AG04449 (cell line): ENCODE data around the gene TAB3.

ENCODE experiments used
- CTCF ChIA-PET: fragments of 350-600 bp; formaldehyde crosslinking; extraction: SDS; loops from one replicate; lab custom pipeline; 2021; ENCODE audit warnings: antibody characterized with exemption; lab: Yijun Ruan, JAX
- POLR2A ChIA-PET: fragments of 400-600, 350-600 bp; formaldehyde crosslinking; extraction: SDS; loops from one replicate; lab custom pipeline; 2020; ENCODE audit warnings: antibody characterized with exemption, inconsistent platforms; lab: Yijun Ruan, JAX
- DNase-seq: peaks from one replicate; pipeline ENCODE4 v3.0.0-alpha.2; 2010; ENCODE audit warnings: low read depth, low spot score
- H3K4me3 ChIP-seq: 2 replicates; pipeline ENCODE4 v1.5.1; 2011; ENCODE audit warnings: low read depth, mild to moderate bottlenecking, control low read depth, low read length
- CTCF ChIP-seq: IDR thresholded peaks from one replicate; pipeline ENCODE4 v1.5.1; 2011; ENCODE audit warnings: mild to moderate bottlenecking, moderate library complexity, low read length, control low read depth, inconsistent platforms; ENCODE audit not compliant: insufficient read depth; ENCODE audit errors: missing control alignments

The TAB3 gene

GRCh38 chrX:30822764-30823163 is 66.3 kb downstream of the TAB3 start:
- TF ChIP-seq CTCF, result no peak
- CTCF ChIA-PET, result interaction anchor here (0.8 kb wide), 1 partner anchor 87 kb away, joined by 3 read pairs; no protein-coding TSS in a partner anchor
- POLR2A ChIA-PET, result no interaction called here
- no peak for DNase-seq
- H3K4me3 ChIP-seq, result no peak overlapping the region

GRCh38 chrX:30822068-30822681 is 66.9 kb downstream of the TAB3 start:
- no peak overlapping the region for H3K4me3 ChIP-seq
- DNase-seq, result no peak
- TF ChIP-seq CTCF, result no peak
- ChIA-PET CTCF (interaction anchor here (0.8 kb wide), 1 partner anchor 86 kb away, joined by 3 read pairs; no protein-coding TSS in a partner anchor), POLR2A (no interaction called here)

GRCh38 chrX:30821116-30821515 is 67.9 kb downstream of the TAB3 start:
- no peak for TF ChIP-seq CTCF
- DNase-seq, result no peak
- CTCF ChIA-PET, result interaction anchor here (1.0 kb wide), 1 partner anchor 85 kb away, joined by 3 read pairs; no protein-coding TSS in a partner anchor
- H3K4me3 ChIP-seq, result no peak overlapping the region
- POLR2A ChIA-PET, result no interaction called here

- H3K4me3 ChIP-seq, result no peak overlapping the region
- no peak for TF ChIP-seq CTCF
- ChIA-PET CTCF (no interaction called here), POLR2A (no interaction called here)
- no peak for DNase-seq
These were observed 70.0 kb downstream of the TAB3 start for GRCh38 chrX:30819080-30819479.

- H3K4me3 ChIP-seq, result no peak overlapping the region
- CTCF ChIA-PET, result no interaction called here
- DNase-seq, result no peak
- TF ChIP-seq CTCF, result no peak
- POLR2A ChIA-PET, result no interaction called here
These were observed 73.0 kb downstream of the TAB3 start for GRCh38 chrX:30816079-30816478.

- ChIA-PET CTCF (no interaction called here), POLR2A (interaction anchor here (0.6 kb wide), 1 partner anchor 74 kb away, joined by 3 read pairs; the partner anchor contains the start of gene TAB3)
- H3K4me3 ChIP-seq, result no peak overlapping the region
- DNase-seq, result no peak
- no peak for TF ChIP-seq CTCF
These were observed 74.1 kb downstream of the TAB3 start for GRCh38 chrX:30814978-30815377.
